OCI-LY1 (cell line): ENCODE results near the gene SCAPER.

Experiments
- H2AFZ ChIP-seq: fragments of 200-600 bp; sonication (generic), shearing (Covaris generic); 2 replicates; pipeline ENCODE4 v1.6.0; 2014; ENCODE audit warnings: antibody characterized with exemption, mild to moderate bottlenecking, low read length
- H3F3A ChIP-seq: fragments of 200-600 bp; sonication (generic), shearing (Covaris generic); 2 replicates; pipeline ENCODE4 v1.6.0; 2014; ENCODE audit warnings: mild to moderate bottlenecking, antibody characterized with exemption, low read length, moderate library complexity; ENCODE audit not compliant: insufficient read depth
- H3K27ac ChIP-seq: fragments of 200-600 bp; sonication (generic); 2 replicates; pipeline ENCODE4 v1.5.1; 2014; ENCODE audit warnings: low read length, mixed run types, mild to moderate bottlenecking, low read depth; ENCODE audit not compliant: poor library complexity, severe bottlenecking
- H3K27me3 ChIP-seq: fragments of 200-600 bp; sonication (generic); 2 replicates; pipeline ENCODE4 v1.6.0; 2014; ENCODE audit warnings: antibody characterized with exemption, mild to moderate bottlenecking, low read length, moderate library complexity; ENCODE audit not compliant: insufficient read depth
- H3K36me3 ChIP-seq: fragments of 200-600 bp; sonication (generic); 2 replicates; pipeline ENCODE4 v1.6.1; 2014; ENCODE audit warnings: mild to moderate bottlenecking, antibody characterized with exemption, low read length, moderate library complexity, mixed read lengths; ENCODE audit not compliant: insufficient read depth
- H3K4me1 ChIP-seq: fragments of 200-600 bp; sonication (generic); 2 replicates; pipeline ENCODE4 v1.5.1; 2014; ENCODE audit warnings: mild to moderate bottlenecking, low read length, moderate library complexity; ENCODE audit not compliant: insufficient read depth, severe bottlenecking
- H3K4me2 ChIP-seq: fragments of 200-600 bp; sonication (generic), shearing (Covaris generic); 2 replicates; pipeline ENCODE4 v1.6.1; 2014; ENCODE audit warnings: low read length
- H3K4me3 ChIP-seq: fragments of 200-600 bp; sonication (generic); 2 replicates; pipeline ENCODE4 v1.5.1; 2014; ENCODE audit warnings: low read length, low read depth, mild to moderate bottlenecking, mixed read lengths; ENCODE audit not compliant: poor library complexity, severe bottlenecking
- H3K79me2 ChIP-seq: fragments of 200-600 bp; shearing (Covaris generic); 2 replicates; pipeline ENCODE4 v1.6.1; 2016; ENCODE audit warnings: mixed run types, low read length, mixed read lengths; ENCODE audit not compliant: insufficient read depth
- H3K9ac ChIP-seq: fragments of 200-600 bp; sonication (generic), shearing (Covaris generic); 2 replicates; pipeline ENCODE4 v1.6.1; 2014; ENCODE audit warnings: mild to moderate bottlenecking, low read length, mixed read lengths
- H3K9me2 ChIP-seq: fragments of 200-600 bp; sonication (generic), shearing (Covaris generic); 2 replicates; pipeline ENCODE4 v1.6.1; 2014; ENCODE audit warnings: low read depth, mild to moderate bottlenecking, low read length, mixed read lengths
- H3K9me3 ChIP-seq: fragments of 200-600 bp; shearing (Covaris generic); 2 replicates; pipeline ENCODE4 v1.6.1; 2014; ENCODE audit warnings: low read length, mixed read lengths
- H4K20me1 ChIP-seq: fragments of 200-600 bp; sonication (generic), shearing (Covaris generic); 2 replicates; pipeline ENCODE4 v1.6.0; 2016; ENCODE audit warnings: mild to moderate bottlenecking, low read length; ENCODE audit not compliant: insufficient read depth
- EZH2 ChIP-seq: fragments of 200-600 bp; sonication (generic), shearing (Covaris generic); IDR thresholded peaks from 2 replicates; pipeline ENCODE4 v1.8.0; 2017; ENCODE audit warnings: borderline replicate concordance, mixed run types, mild to moderate bottlenecking, antibody characterized with exemption, low read length, moderate library complexity, mixed read lengths
- TF ChIP-seq, protein P1 (sequence below): fragments of 200-600 bp; sonication (generic), shearing (Covaris generic); IDR thresholded peaks from 2 replicates; pipeline ENCODE4 v1.5.1; 2017; ENCODE audit warnings: mild to moderate bottlenecking, antibody characterized with exemption, low read length, moderate library complexity, mixed read lengths

SCAPER gene

DNA sequence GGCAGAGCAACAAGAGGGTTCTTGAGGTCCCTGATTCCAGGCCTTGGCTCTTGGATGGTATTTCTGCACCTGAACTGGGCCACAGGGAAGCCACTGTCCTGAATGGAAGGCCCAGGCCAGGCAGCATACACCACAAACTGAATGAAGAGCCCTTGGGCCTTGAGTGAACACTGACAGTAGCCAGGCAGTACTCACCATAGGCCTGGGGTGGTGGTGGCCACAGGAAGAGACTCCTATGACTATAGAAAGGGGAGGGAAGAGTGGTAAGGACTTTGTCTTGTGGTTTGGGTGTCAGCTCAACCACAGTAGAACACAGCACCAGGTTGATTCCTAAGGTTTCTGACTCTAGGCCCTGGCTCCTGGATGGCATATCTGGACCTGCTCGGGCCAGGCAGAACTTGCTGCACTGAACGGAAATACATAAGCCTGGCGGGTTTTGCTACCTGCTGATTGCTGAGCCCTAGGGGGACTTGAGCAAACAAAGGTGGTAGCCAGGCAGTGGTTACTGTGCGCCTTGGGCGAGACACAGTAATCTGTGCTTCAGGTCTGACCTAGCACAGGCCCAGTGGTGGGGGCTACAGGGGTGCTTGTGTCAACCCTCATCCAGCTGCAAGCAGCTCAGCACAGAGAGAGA, 327.1 kb downstream of the SCAPER start:
- no peak overlapping the region for H3K4me2 ChIP-seq

DNA sequence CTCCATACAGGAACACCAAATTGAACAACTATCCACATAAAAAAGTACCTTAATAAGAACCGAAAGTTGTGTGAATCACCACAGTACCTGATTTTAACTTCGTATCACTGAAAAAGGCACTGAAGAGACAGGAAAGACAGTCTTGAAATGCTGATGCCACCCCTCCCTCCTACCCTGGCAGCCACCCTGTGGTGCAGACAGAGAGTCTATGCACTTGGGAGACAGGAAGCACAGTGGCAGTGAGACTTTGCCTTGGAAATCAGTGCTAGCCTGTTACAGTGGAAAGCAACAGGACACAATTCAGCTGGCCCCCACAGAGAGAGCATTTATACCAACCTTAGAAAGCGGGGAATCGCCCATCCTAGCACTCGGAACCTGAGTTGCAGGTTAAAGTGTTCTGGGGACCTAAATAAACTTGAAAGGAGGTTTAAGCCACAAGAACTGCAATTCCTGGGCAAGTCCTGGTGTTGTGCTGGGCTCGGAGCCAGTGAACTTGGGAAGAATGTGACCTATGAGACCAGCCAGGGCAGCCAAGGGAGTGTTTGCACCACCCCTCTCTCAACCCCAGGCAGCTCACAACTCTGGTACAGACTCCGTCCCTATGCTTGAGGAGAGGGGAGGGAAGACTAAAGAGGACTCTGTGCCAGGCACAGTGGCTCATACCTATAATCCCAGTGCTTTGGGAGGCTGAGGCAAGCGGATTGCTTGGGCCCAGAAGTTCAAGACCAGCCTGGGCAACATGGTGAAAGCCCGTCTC, 328.4 kb downstream of the SCAPER start:
- Histone ChIP-seq H3K4me2 (no peak overlapping the region), H3K9me3 (peaks cover 6% of the 10 kb centered on the region), H3K27ac (no peak overlapping the region), H4K20me1 (no peaks in the 10 kb centered on the region), H3K9ac (no peak overlapping the region), H3K79me2 (no peaks in the 10 kb centered on the region), H3F3A (no peaks in the 10 kb centered on the region), H3K4me1 (no peaks in the 10 kb centered on the region), H2AFZ (no peak overlapping the region), H3K36me3 (no peaks in the 10 kb centered on the region), H3K9me2 (no peaks in the 10 kb centered on the region), H3K4me3 (no peak overlapping the region), H3K27me3 (no peaks in the 10 kb centered on the region)
- no peak for TF ChIP-seq EZH2
- TF ChIP-seq, protein P1, sequence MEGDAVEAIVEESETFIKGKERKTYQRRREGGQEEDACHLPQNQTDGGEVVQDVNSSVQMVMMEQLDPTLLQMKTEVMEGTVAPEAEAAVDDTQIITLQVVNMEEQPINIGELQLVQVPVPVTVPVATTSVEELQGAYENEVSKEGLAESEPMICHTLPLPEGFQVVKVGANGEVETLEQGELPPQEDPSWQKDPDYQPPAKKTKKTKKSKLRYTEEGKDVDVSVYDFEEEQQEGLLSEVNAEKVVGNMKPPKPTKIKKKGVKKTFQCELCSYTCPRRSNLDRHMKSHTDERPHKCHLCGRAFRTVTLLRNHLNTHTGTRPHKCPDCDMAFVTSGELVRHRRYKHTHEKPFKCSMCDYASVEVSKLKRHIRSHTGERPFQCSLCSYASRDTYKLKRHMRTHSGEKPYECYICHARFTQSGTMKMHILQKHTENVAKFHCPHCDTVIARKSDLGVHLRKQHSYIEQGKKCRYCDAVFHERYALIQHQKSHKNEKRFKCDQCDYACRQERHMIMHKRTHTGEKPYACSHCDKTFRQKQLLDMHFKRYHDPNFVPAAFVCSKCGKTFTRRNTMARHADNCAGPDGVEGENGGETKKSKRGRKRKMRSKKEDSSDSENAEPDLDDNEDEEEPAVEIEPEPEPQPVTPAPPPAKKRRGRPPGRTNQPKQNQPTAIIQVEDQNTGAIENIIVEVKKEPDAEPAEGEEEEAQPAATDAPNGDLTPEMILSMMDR, result no peak

More for the DNA sequence above, 327.1 kb downstream of the SCAPER start:
- peaks cover 6% of the 10 kb centered on the region for H3K9me3 ChIP-seq
- no peak overlapping the region for H3K27ac ChIP-seq
- H4K20me1 ChIP-seq, result no peaks in the 10 kb centered on the region
- TF ChIP-seq, protein P1, result no peak
- no peak for TF ChIP-seq EZH2
- H3K36me3 ChIP-seq, result no peaks in the 10 kb centered on the region
- no peak overlapping the region for H3K4me3 ChIP-seq
- no peaks in the 10 kb centered on the region for H3F3A ChIP-seq
- no peaks in the 10 kb centered on the region for H3K9me2 ChIP-seq
- H3K27me3 ChIP-seq, result no peaks in the 10 kb centered on the region
- H3K9ac ChIP-seq, result no peak overlapping the region
- H3K79me2 ChIP-seq, result no peaks in the 10 kb centered on the region
- H3K4me1 ChIP-seq, result no peaks in the 10 kb centered on the region
- H2AFZ ChIP-seq, result no peak overlapping the region

DNA sequence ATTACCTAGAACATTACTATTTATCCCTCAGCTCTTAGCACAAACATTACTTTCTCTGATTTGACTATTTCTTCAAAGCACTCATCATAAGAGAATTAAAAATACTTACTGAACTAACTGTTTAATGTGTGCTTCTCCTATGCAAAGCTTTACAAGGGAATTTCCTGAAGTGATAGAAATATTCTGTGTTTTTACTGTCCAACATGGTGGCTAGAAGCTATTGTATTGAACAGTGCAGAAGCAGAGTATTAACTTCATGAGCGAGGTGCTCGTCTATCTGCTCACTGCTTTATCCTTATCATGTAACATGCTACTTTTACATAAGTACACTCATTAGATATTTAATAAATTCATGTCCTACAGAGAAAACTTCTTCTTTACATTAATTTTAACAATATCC, 329.5 kb downstream of the SCAPER start:
- Histone ChIP-seq H3K4me3 (no peak overlapping the region), H3K9me3 (no peaks in the 10 kb centered on the region), H3K27ac (no peak overlapping the region), H3F3A (no peaks in the 10 kb centered on the region), H3K36me3 (no peaks in the 10 kb centered on the region), H3K9ac (no peak overlapping the region), H3K27me3 (no peaks in the 10 kb centered on the region), H3K4me1 (no peaks in the 10 kb centered on the region), H3K4me2 (no peak overlapping the region), H3K79me2 (no peaks in the 10 kb centered on the region), H3K9me2 (no peaks in the 10 kb centered on the region), H2AFZ (no peak overlapping the region), H4K20me1 (no peaks in the 10 kb centered on the region)
- TF ChIP-seq, protein P1, result no peak
- no peak for TF ChIP-seq EZH2
